Inflammatory macrophage (primary cell): ENCODE measurements around the gene RETREG1.
"Not testable (repeated sequence)": the region's sequence is repeated elsewhere in the genome, so short reads cannot be mapped to it uniquely, and the experiment has no call there.

Source experiments
- DNase-seq, 2 donors: peaks; one replicate each; pipeline ENCODE4 v3.0.0-alpha.2; 2020 to 2022

The RETREG1 gene

DNA sequence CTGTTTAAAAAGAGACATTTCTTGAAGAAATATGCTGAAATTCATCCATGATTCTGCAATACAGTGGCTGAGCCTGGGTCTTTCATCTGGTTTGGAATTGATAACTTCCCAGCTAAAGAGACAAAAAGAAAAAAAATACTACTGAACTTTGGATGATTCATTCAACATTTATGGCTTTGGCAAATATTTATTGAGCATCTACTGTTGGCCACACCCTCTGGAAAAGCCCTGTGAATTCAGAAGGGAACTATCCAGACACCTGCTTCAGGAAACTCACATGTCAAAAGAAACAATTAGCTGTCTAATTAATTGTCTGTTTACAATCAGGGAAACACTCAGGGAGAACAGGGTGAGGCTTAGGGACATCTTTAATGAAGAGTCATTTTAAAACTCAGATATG lies 133.4 kb downstream of the RETREG1 start:
- DNase-seq: no peak

DNA sequence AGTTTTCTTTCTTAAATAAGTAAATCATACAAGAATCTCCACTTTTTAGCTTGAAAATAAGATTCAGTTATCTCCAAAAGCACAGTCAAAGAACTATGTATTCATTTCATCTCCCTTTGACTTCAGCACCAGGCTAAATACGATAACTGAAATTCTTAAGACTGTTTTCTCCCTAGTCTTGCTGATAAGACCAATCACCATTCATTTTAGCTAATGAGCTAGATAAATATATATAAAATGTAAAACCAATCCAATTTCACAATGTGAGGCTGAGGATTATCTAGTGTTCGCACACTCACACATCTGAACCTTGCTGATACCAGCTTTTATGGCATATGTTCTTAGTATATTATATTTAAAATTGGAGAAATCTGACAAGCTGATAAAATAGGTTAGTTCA lies 133.9 kb downstream of the RETREG1 start:
- no peak for DNase-seq

DNA sequence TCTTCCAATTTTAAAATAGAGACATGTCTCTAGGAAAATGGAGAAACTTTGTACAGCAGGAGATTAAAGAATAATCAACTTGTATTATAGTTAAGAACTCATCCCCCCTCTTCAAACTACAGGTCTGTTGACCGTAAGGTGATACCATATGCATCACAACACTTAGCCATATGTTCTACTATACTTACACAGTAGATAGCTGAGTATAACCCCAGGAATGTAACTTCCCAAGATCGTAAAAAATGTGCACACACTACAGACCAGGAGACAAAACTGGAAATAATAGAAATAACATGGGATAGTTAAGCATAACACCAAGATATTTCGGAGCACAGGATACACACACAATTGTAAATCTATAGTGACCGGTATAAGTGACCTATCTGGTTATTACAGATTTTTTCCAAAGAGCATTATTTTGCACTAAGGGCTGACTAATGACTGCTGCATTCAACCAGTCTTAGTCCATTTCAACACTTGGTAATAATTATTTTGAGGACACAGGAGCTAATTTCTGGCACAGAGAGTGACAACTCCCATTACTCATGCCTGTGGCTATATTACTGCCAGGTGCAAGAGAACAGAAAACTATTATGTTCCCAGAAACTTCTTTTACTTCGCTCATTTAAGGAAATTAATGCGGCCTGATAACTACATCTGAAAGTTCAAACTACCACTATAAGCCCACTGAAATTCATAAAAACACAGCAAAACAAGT lies 135.8 kb downstream of the RETREG1 start:
- no peak for DNase-seq

DNA sequence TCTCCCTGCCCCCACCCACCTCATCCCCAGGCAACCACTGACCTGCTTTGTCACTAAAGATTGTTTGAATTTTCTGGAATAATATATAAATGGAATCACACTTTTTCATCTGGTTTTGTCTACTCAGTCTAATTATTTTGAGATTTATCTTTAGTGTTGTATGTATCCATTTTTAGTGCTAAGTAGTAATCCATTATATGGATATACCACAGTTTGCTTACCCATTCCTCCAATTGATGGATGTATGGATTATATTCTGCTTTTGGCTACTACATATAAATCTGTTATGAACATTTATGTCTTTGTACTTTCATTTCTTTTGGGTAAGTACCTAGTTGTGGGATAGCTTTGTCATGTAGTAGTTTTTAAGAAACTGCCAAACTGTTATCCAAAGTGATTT lies 136.7 kb downstream of the RETREG1 start:
- no peak for DNase-seq

DNA sequence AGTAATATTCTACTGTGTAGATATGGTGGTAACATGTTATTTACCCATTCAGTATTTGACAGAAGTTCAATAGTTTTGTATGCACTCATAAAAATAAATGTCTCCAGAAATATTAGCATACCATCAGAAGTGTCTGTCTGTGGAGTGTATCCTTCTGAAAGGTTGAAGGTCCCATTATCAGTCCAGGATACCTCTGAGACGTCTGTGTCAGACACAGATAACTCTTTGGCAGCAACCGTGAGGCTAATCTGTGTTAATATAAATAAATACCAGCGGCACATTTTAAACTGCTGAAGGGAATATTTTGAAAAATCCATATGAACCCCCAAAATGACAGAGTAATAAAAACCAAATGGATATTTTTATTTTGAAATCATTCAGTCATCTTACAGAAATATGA lies 139.3 kb downstream of the RETREG1 start:
- DNase-seq: no peak

DNA sequence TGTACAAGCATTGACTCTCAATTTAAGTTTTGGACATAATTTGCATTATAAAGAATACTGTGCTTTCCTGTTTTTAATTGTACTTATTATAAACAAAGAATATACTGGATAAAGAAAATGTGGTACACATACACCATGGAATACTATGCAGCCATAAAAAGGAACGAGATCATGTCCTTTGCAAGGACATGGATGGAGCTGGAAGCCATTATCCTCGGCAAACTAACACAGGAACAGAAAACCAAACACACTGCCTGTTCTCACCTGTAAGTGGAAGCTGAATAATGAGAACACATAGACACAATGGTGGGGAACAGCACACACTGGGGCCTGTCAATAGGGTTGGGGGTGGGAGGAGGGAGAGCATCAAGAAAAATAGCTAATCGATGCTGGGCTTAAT lies 140.4 kb downstream of the RETREG1 start:
- not testable (repeated sequence) for DNase-seq

DNA sequence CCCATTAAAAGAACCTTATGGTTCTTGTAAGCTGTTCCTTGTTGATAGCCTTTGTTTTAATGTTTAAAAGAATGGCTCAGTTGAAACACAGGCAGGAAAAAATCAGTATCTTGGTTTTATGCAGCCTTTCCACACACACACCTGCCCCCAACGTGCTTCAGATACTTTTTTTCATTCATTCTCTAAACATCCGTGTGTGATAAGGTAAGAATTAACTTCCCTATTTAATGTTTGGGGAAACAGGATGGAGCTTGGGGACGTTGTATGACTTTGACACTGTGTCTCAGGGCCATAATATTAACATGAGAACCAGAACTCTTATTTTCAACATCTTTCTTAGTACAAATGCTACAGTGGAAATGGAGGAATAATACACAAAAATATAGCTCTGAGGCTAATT lies 145.4 kb downstream of the RETREG1 start:
- no peak for DNase-seq

DNA sequence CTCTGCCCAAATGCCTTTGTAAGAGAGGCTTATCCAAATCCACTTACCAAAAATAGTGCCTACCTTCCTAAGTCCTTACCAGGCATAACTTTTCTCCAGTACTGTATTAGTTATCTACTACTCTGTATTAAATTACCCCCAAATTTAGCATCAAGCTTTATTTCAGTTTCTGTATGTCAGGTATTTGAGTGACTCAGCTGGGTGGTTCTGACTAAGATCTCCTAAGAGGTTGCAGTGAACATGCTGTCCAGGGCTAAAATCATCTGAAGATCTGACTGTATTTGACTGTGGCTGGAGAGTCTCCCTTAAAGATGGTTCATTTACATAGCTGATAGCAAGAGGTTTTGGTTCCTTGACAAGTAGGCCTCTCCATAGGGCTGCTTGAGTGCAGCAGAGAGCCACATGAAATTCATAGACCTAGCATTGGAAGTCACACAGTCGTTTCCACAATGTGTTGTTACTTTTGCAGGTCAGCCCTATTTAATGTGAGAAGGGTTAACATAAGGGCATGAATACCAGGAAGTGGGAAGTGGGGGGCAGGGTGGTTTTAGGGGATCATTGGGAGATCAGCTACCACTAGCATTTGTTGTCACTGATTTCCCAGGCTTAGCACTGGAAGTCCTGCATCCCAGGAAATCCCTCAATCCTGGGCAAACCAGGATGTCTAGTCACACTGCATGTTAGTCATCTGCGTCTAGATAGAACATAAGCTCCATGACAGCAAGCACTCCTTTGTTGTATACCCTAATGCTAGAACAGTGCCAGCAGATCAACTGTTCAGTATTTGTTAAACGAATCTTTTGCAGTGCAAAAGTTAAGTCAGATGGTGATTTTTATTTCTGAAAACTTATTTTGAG lies 149.2 kb downstream of the RETREG1 start:
- DNase-seq: no peak

DNA sequence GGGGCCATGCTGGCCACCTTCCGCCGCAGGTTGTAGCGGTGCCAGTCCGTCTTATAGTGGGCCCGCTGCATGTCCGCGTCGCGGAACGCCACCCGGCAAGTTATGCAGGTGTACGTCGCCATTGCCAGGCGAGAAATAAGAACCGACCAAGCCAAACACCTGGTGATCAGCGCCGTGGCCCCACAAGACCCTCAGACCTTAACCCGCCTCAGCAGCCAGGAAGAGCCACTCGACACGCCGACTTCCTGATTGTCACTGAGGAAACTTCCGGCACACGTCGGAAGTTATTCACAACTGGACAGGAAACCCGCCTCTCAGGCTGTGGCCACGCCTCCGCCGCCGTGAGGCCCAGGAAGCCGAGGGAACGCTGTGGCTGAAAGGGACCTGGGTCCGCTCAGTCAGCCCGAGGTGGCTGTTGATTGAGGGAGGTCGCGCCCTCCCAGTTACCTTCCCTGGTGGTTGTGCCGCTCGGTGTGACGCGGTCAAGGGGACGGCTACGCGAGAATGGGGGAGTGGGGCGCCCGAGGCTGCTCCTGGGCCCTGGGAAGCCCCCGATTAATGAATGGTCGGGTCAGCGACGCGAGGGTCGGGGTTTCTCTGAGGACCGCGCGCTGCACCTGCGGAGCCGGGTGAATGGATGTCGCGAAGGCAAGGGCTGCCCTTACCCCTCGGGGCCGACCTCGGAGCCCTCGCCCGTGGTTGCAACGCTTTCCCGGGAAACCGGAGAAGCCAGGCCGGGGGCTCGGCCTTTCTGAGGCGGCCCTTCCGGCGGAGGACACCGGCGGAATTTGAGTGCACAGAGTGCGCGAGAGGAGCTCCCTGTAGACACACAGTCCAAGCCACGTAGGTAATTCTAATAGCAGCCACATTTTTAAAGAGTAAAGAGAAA lies 151.0 kb downstream of the RETREG1 start, which contains the start of gene ZNF622:
Gene ZNF622, minus strand, starts transcription at position 257 of the 889 bp plus-strand sequence. Its CDS starts 135 bp downstream, at position 122.
- peak; percentile 93 to 94 for DNase-seq

DNA sequence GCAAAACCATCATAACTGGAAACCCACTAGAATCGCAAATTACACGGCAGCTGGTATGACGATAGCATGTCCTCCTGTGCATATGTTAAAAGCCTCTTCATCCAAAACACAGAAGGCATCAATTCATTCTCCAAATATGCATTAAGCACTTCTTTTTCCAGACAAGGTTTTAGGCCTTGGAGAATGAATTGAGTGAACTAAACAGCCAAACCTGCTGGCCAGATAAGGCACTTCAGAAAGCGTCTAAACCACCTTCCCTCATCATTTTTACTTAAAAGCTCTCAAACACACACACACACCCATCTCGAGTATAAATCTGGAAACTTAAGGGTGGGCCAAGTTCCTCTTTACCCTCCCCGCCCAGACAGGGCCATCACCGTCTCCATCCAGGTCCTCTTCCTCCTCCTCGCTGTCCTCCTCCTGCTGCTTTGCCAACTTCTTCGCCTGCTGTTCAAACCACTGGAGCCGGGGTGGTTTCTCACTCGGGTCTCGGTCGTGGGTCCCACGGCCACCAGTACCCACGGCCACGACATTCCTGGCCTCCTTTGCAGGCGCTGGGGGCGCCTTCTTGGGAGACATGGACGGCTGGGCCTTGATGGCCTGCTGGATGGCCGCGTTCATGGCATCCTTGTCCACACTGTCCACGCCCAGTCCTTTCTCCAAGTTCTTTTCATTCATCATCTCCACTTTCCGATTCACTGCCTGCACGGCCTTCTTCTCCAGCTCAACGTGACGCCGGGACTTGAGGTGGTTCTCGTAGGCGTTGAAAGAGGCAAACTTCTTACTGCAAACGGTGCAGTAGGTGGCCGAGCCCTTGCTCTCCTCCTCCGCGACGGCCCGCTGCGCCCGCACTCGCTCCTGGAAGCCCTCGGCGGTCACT lies 151.9 kb downstream of the RETREG1 start:
- peak in 1 of 2 donors; percentile 30 for DNase-seq

DNA sequence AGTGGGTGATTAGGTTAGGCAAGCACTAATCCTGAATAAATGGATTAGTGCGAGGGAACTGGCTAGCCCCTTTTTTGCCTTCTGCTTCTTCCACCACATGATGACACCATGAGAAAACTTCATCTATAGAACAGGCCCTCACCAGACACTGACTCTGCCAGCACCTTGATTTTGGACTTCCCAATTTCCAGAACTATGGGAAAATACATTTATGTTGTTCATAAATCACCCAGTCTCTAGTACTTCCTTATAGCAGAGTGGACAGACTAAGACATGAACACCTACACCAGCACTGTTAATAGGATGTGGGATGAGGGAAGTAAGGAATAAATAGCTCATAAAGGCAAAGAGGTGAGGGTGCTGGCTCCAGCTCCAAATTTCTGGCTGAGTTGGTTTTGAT lies 152.6 kb downstream of the RETREG1 start:
- DNase-seq: peak in 1 of 2 donors; percentile 5

DNA sequence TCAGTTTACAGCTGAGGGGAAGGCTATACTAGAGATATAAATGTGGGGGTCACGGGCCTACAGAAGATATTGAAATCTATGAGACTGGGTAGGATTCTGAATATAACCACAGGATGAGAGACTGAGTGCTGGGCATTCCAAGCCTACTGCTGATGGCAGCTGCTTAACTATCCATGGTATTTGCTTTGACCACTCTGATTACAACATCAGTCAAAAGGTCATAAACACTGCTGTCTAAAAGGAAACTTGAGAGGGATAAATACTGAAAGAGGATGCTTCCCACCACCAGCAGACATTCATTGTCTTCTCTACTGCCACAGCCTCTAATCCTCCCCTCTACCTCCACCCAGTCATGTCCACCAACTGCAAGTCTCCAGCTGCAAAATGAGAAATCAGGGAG lies 155.0 kb downstream of the RETREG1 start:
- no peak for DNase-seq

DNA sequence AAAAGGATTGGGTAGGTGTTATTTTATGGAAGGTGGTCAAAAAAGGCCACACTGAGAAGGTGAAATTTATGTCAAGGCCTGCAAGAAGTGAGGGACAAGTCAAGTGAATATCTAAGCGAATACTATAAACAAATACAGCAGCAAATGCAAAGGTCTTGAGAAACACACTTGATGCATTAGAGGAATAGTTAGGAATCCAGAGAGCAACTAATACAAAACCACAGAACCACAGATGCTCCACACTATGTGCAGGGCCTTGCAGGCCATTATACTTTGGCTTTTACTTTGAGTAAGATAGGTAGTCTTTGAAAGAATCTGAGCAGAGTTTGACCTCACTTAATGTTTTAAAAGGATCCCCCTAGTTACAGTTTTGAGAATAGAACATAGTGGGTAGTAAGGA lies 155.8 kb downstream of the RETREG1 start:
- no peak for DNase-seq

DNA sequence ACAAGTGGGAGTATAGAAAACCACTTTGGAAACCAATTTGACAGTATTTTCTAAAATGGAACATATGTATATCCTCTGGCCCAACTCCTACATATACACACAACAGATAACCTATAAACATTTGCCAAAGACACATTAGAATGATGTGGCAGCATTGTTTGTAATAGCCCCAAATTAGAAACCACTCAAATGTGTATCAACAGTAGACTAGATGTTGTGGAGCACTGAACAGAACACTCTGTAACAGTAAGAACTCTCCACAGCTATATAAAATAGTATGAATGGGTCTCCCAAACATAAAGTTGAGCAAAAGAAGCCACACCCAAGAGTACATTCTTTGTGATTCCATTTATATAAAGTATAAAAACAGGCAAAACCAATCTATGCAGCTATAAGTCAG lies 157.3 kb downstream of the RETREG1 start:
- no peak for DNase-seq

DNA sequence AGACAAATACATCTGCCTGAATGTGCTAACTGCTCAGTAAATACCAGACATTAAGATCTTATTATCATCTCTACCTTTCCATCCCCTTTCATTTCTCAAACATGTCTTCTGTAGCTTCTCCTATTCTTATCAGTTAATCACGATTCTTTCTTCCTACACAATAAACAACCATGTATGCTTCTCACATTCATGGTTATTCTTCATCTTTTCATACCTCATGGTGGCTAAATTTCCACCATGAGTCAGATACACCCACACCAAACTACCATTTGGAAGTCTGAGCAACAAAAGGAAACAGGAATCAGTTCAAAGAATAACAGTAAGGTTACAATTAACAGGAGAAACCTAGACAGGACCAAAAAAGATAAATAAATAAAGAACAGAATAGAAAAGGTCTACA lies 158.9 kb downstream of the RETREG1 start:
- DNase-seq: peak; percentile 25 to 34

DNA sequence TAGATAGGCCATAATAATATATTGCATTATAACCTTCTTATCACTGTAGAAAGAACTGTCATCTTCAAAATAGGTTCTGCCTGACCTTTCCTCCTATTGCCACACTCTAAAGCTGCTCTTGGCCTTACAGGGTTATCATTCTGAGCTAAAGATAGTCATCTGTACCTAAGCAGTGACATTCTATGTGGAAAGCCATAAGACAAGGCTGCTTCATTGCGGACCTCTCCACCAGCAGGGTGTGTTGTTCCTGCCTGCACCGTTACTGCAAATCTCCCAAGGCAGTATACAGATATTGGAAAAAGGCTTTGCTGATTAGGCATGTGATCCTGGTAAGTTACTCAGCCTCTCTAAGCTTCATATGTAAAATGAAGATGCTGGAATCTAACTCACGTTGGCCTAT lies 159.3 kb downstream of the RETREG1 start:
- DNase-seq: no peak

DNA sequence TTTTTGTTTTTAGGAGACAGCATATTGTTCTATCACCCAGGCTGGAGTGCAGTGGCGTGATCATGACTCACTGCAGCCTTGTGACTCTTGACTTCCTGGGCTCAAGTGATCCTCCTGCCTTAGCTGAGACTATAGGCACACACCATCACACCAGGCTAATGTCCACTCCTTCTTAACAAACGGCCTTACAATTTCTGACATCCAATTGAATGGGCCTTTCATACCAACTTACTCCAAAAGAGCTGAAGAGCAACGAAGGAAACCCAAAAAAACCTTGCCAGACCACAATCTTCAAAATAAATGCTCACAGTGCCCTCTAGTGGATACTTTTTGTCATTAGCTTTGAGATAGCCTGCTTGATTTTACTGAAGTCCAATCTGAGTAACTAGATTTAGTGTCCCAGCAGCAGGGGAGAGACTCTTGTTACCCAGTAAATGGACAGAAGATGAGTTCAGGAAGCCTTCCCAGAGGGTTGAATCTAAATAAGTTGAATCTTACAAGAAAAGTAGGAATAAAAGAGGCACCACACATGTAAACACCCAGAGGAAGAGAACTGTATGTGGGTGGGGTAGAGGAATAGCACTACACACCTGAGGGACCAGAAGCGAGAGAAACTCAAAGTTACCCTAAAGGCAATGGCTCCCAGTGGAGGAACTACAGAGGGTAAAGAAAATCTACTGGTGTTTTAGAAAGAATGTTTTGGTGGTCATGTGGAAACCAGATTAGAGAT lies 160.5 kb downstream of the RETREG1 start:
- DNase-seq: peak; percentile 83 to 88

DNA sequence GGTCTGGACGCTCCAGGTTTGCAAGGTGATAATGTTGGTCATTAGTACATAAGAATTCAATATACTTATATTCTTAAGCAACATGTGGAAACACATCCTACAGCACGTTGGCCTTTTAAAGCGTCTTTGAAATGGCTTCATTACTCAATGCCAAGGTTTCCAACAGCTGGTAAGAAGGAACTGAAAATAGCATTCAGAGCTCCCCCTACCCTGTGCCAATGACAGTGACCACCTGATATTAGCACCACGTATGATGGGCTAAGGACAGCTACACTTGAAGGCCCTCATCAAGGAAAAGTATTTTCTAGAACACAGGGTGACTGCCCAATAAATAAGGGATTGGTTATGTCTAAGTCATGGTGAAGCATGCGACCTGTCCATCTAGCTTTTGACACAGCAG lies 161.1 kb downstream of the RETREG1 start:
- peak; percentile 76 to 81 for DNase-seq

DNA sequence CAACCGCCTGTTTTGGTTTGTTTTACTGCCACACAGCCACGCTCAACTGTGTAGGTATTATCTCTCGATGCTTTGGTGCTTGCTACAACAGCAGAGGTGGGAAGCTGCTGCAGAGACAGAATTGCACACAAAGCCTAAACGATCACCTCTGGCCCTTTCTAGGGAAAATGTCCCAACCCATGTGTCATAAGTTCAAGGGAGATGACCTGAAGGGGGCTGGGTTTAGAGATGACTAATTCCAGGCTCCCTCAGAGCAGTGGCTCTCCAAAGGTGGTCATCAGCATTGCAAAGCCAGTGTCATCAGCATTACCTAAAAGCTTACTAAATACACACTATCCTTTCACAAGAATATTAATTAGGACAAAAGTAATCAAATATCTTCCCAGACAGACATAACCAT lies 162.1 kb downstream of the RETREG1 start:
- peak; percentile 48 to 57 for DNase-seq

DNA sequence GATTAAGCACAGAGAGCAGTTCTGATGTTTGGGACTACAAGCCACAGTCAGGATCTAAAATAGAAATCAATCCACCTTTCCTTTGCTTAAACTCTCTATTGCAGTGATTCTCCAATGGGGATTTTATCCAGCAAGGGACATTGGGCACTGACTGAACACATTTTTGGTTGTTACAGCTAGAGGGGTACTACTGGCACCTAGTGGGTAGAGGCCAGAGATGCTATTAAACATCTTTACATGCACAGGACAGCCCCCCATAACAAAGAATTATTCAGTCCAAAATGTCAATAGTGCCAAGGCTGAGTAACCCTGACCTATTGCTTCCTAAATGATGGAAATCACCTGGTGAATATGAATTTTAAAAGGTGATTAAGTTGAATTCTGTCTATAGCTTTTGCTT lies 163.2 kb downstream of the RETREG1 start:
- DNase-seq: no peak

DNA sequence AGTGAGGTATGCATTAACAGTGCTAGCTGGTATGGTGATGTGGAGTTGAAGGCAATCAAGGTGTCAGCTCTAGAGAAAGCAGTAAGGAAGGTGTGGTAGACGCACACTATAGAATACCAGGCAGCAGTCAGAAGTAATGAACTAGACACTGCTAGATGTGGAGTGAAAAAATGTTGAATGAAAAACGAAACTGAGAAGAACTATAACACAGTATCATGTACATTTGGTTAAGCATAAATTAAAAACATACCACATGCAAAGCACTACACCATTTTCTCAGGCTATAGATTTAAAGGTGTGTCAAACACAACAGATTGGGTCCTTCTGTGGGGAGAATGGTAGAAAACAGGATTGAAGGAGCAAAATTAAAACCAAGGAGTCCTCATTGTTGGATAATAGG lies 166.6 kb downstream of the RETREG1 start:
- no peak for DNase-seq
